ENCODE data around the gene GPLD1.

The GPLD1 gene

DNA sequence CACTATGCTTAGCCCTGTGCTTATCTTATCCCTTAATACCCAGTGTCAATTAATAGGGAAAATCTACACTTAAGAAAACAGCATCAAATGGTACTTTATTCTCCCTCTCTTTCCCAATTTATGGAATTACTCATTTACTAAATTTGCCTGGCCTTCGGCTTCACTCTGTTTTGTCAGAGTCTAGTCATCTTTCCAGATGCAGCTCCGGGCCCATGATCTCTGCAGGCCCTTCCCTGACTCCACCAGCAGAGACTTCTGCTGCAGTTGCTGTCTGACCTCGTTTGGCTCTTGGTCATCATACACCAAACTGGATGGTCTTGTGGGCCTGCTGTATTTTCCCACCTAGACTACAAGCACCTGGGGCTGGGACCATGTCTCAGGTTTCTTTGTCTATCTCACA is 59.3 kb downstream of the GPLD1 start:
- TF ChIP-seq, protein P1, sequence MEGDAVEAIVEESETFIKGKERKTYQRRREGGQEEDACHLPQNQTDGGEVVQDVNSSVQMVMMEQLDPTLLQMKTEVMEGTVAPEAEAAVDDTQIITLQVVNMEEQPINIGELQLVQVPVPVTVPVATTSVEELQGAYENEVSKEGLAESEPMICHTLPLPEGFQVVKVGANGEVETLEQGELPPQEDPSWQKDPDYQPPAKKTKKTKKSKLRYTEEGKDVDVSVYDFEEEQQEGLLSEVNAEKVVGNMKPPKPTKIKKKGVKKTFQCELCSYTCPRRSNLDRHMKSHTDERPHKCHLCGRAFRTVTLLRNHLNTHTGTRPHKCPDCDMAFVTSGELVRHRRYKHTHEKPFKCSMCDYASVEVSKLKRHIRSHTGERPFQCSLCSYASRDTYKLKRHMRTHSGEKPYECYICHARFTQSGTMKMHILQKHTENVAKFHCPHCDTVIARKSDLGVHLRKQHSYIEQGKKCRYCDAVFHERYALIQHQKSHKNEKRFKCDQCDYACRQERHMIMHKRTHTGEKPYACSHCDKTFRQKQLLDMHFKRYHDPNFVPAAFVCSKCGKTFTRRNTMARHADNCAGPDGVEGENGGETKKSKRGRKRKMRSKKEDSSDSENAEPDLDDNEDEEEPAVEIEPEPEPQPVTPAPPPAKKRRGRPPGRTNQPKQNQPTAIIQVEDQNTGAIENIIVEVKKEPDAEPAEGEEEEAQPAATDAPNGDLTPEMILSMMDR (conservative IDR thresholded peaks at IDR 0.05; ENCODE audit: control insufficient read depth, insufficient read depth, low read depth, low read length), result peak; percentile 2
- H3K4me3 ChIP-seq (ENCODE audit: control insufficient read depth, low read depth, low read length), result no peak overlapping the region
- DNase-seq (ENCODE audit: low read depth), result peak; percentile 64

DNA sequence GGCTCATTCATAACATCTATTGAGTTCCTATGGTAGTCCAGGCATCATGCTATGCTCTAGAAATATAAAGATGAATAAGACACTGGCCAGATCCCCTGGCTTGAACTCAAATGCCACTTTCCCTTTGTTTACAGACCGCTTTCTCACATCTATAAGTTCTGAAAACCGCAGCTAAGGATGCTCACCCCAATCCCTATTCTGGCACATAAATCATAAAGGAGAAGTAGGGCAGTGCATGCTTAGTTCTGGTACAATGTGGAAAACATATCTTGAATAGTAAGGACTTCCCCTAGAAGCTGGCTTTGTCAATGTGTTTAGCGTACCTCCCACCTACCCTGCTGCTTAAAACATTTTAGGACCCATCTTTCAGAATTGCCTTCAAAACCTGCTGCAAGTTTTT is 60.2 kb downstream of the GPLD1 start:
- TF ChIP-seq, protein P1 (conservative IDR thresholded peaks at IDR 0.05; ENCODE audit: control insufficient read depth, insufficient read depth, low read depth, low read length), result no peak
- DNase-seq (ENCODE audit: low read depth), result no peak
- H3K4me3 ChIP-seq (ENCODE audit: control insufficient read depth, low read depth, low read length), result no peak overlapping the region

- peak; percentile 42 for DNase-seq (ENCODE audit: low read depth)
- TF ChIP-seq, protein P1 (conservative IDR thresholded peaks at IDR 0.05; ENCODE audit: control insufficient read depth, insufficient read depth, low read depth, low read length), result no peak
- H3K4me3 ChIP-seq (ENCODE audit: control insufficient read depth, low read depth, low read length), result no peak overlapping the region
Measured at GRCh38 chr6:24428615-24429014, 60.8 kb downstream of the GPLD1 start.

GRCh38 chr6:24426729-24427446 is 62.5 kb downstream of the GPLD1 start:
- TF ChIP-seq, protein P1 (conservative IDR thresholded peaks at IDR 0.05; ENCODE audit: control insufficient read depth, insufficient read depth, low read depth, low read length), result no peak

DNA sequence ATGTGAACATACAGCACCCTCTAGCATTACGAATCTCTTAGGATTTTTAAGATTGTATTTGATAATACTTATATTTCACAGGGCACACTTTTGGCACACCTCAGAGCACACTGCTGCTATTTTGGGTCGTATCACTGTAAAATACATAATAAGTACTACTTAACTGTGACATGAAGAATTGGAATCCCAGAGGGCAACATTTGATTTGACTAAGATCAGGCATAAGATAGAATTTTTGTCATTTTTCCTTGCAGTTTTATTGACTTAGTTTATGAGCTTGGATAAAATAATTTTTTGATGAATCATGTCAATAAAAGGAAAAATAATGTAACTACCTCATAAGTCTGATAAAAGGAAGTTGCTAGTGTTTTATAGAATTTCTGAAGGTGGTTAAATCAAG is 64.3 kb downstream of the GPLD1 start:
- no peak overlapping the region for H3K4me3 ChIP-seq (ENCODE audit: control insufficient read depth, low read depth, low read length)
- TF ChIP-seq, protein P1 (conservative IDR thresholded peaks at IDR 0.05; ENCODE audit: control insufficient read depth, insufficient read depth, low read depth, low read length), result no peak
- DNase-seq (ENCODE audit: low read depth), result no peak

More at GRCh38 chr6:24426729-24427446, 62.5 kb downstream of the GPLD1 start:
- H3K4me3 ChIP-seq (ENCODE audit: control insufficient read depth, low read depth, low read length), result no peak overlapping the region
- peak; percentile 31 for DNase-seq (ENCODE audit: low read depth)

GRCh38 chr6:24419526-24419925 is 69.9 kb downstream of the GPLD1 start:
- TF ChIP-seq, protein P1 (conservative IDR thresholded peaks at IDR 0.05; ENCODE audit: control insufficient read depth, insufficient read depth, low read depth, low read length), result no peak
- DNase-seq (ENCODE audit: low read depth), result no peak
- H3K4me3 ChIP-seq (ENCODE audit: control insufficient read depth, low read depth, low read length), result no peak overlapping the region

Data from fibroblast of mammary gland (primary cell).